Mesangial cell (primary cell): ENCODE data around the gene OR4F29. TPM values are rescaled to one million over a fixed set of nuclear protein-coding genes. Genes with fewer than 3 reads are reported as not detected.

ENCODE experiments used
- total RNA-seq: library from RNA; depleted of rRNA; stranded (reverse); fragments of >200 nt; gene quantifications from 2 replicates; pipeline ENCODE4 v1.2.3, GENCODE V29; 2015

OR4F29 gene
- total RNA-seq = not detected in 2 replicates

GRCh38 chr1:451578-451977 is at the start of gene OR4F29:
TSS of gene OR4F29 (minus strand) at chr1:451678. CDS start at chr1:451678, 0 bp downstream.

Other genes with a start within 250 kb of the OR4F29 start
- not detected in 2 replicates for gene OR4F16, start 235.0 kb upstream of the OR4F29 start, total RNA-seq